WI38 (cell line): Measurements from ENCODE around the gene SEC14L3.

Experiments used
- H3K4me3 ChIP-seq: 2 replicates; pipeline ENCODE4 v1.5.1; 2011; ENCODE audit warnings: low read depth, mild to moderate bottlenecking, control low read depth, low read length
- CTCF ChIP-seq: IDR thresholded peaks from 2 replicates; pipeline ENCODE4 v1.5.1; 2012; ENCODE audit warnings: low read depth, mild to moderate bottlenecking, control low read depth, low read length

The SEC14L3 gene

GRCh38 chr22:30486661-30487115, 14.9 kb upstream of the SEC14L3 start:
- H3K4me3 ChIP-seq = no peak overlapping the region
- no peak for TF ChIP-seq CTCF

- no peak overlapping the region for H3K4me3 ChIP-seq
- no peak for TF ChIP-seq CTCF
Observed at GRCh38 chr22:30486118-30486517, 14.3 kb upstream of the SEC14L3 start.

GRCh38 chr22:30485362-30485988, 13.7 kb upstream of the SEC14L3 start:
- peak; percentile 71 for TF ChIP-seq CTCF
- H3K4me3 ChIP-seq = no peak overlapping the region

GRCh38 chr22:30483169-30483568, 11.4 kb upstream of the SEC14L3 start:
- no peak overlapping the region for H3K4me3 ChIP-seq
- TF ChIP-seq CTCF = no peak

GRCh38 chr22:30481711-30482110, 9.9 kb upstream of the SEC14L3 start:
- TF ChIP-seq CTCF = no peak
- H3K4me3 ChIP-seq = no peak overlapping the region

- H3K4me3 ChIP-seq = no peak overlapping the region
- TF ChIP-seq CTCF = no peak
Observed at GRCh38 chr22:30479981-30480380, 8.2 kb upstream of the SEC14L3 start.

GRCh38 chr22:30474683-30475424, 3.0 kb upstream of the SEC14L3 start:
- TF ChIP-seq CTCF = no peak
- H3K4me3 ChIP-seq = no peak overlapping the region
